HG03196 (cell line): ENCODE measurements around the gene NLK.
"Not testable (repeated sequence)": the region's sequence is repeated elsewhere in the genome, so short reads cannot be mapped to it uniquely, and the experiment has no call there.

Experiments
- ATAC-seq: cut with Tn5 transposase; IDR thresholded peaks from one replicate; pipeline ENCODE4 v1.9.1; 2021; ENCODE audit not compliant: unreplicated experiment

The NLK gene

DNA sequence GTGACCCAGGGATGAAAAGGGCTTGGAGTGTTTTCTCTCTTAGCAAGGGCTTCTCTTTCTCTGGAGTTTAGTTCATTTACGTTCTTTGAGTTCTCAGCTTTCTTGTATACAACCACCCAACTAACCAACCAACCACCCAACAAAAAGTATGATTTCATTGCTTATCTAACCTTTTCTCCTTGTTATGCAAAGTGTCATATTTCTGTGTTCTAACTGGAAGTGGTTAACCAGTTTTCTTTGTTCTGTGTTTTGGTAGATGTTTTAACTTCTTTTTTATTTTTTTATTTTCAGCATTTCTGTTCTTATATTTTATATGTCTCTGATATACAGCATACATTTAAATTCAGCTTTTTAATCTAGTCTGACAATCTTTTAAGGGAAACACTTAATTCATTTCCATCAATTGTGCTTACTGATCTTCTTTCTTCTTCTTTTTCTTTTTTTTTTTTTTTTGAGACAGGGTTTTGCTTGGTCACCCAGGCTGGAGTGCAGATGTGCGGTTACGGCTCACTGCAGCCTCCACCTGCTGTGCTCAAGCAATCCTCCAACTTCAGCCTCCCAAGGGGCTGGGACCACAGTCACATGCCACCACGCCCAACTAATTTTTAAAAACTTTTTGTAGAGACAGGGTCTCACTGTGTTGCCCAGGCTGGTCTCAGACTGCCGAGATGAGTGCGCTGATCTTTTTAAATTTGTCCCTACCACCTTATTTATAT is 29.6 kb downstream of the NLK start:
- ATAC-seq: no peak

DNA sequence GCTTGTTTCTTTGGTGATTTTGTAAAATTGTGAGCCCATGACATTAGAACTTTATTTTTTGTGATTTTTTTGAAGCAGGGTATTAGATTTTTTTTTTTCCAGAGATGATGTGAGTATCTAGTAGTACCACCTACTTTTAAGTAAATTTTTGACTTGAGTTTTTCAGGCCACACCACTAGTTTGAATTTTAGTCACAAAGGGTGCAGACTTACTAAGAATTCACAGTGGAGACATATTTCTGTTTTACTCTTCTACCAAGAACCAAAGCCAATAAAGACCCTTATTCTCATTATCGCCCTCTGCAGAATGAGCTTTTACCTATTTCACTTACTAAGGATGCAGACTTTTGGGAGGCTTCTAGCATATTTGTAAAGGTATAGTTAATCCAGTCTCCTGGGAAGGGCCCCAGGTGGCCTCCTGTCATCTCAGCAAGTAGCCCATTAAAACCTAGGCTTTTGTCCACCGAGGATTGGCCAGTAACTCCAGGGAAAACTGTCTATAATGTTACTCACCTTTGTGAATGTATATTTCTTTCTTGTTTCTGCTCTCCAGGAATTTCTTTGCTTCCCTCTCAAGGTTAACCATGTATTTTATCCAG is 30.6 kb downstream of the NLK start:
- no peak for ATAC-seq

DNA sequence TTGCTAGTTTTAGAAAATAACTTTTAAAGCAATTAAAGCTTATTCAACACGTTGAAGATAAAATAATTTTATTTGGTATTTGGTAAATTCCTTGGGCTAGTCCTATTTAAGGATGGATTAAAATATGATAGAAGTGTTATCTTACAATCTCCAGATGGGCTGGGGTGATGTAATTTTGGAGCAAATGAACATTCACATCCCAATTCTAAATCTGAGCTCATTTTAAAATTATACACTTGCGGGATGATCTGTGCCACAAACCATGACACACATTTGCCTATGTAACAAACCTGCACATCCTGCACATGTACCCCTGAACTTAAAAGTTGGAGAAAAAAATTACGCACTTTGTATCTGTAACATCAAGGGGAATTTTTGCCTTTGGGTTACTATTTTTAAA is 31.5 kb downstream of the NLK start:
- ATAC-seq: no peak

DNA sequence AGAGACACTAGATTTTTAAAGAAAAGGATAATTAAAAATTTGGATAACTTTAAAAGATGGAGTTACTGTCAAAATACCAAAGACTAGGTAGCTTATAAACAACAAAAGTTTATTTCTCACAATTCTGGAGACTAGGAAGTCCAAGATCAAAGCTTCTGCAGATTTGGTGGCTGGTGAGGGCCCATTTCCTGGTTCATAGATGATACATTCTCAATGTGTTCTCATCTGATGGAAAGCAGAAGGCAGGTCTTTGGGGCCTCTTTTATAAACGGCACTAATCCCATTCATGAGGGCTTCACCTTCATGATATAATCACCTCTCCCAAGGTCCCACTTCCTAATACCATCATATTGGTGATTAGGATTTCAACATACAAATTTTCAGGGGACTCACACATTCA is 33.7 kb downstream of the NLK start:
- ATAC-seq: no peak

DNA sequence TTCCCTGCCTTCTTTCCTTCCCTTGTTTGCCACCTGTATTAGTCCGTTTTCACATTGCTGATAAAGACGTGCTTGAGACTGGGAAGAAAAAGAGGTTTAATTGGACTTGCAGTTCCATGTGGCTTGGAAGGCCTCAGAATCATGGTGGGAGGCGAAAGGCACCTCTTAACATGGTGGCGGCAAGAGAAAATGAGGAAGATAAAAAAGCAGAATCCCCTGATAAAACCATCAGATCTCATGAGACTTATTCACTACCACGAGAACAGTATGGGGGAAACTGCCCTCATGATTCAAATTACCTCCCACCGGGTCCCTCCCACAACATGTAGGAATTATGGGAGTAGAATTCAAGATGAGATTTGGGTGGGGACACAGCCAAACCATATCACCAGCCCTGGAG is 34.7 kb downstream of the NLK start:
- ATAC-seq: not testable (repeated sequence)

DNA sequence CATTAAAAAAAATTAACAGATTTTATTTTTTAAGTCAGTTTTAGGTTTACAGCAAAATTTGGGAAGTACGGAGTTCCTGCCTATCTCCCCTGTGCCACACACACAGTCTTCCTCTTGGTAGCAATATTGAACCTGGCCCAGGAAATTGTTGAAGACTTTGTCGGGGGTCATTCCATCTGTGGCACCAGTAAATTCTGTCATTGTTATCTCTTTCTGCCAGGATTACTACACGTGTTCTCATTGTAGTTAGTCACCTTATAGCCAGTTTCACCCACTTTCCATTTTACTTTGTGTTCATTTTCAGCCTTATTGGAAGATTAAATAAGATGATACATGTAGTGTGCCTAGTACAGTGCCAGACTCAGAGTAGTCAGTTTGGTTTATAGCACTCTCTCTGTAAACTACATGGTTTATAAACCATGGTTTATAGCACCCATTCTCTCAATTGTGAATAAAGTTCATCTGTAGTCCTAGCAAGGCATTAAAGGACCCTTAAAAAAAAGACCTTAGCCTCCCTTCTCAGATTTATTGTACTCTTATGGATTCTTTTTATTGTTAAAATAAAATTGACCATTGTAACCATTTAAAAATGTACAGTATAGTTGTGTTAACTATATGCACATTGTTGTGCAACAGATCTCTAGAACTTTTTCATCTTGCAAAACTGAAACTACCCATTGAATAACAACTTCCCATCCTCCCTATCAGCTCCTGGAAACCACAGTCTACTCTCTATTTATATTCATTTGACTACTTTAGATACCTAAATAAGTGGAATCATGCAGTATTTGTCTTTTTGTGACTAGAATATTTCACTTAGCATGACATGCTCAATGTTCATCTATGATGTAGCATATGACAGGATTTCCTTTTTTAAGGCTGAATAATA is 36.1 kb downstream of the NLK start:
- no peak for ATAC-seq

DNA sequence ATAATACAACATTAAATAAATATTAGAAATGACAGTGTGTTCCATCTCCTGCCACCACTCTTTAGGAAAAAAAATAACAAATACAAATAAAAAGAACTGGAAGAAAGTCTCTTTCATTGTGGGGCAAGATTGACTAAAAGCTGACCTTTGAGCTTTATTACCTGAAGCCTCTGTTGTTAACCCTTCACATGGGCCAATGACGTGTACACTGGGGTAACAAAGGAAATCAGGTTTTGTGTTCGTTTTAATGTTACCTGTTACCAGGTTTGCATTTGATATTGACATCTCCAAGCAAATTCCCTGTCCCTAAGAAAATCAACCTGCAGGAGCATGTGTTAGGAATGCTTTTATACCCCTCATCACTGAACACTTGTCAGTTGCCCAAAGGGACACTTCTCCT is 39.0 kb downstream of the NLK start:
- ATAC-seq: no peak

DNA sequence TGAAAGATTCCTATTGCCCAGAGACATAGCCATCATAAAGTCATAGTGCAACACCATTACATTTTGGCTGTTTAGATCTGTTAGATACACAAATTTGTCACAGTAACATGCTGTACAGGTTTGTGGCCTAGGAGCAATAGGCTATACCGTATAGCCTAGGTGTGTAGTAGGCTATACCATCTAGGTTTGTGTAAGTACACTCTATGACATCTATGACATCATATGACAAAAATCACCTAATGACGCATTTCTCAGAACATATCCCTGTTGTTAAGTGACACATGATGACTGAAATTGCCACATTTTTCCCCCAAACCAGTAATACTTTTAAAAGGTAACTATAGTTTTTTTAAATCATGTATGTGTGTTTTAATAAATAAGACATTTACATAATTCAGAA is 43.3 kb downstream of the NLK start:
- no peak for ATAC-seq

DNA sequence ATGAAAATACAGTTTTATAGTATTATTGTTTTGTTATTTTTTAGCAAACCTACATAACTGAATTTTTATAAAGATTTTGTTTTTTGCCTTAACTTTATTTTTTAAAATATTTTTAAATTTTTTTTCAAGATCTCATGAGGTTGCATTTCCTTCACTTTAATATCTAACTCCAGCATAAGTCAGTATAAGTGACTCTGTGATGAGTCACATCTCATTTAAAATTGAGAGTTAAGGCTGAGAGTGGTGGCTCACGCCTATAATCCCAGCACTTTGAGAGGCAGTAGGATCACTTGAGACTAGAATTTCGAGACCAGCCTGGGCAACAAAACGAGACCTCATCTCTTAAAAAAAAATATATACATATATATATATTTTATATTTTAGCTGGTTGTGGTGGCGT is 44.0 kb downstream of the NLK start:
- no peak for ATAC-seq

DNA sequence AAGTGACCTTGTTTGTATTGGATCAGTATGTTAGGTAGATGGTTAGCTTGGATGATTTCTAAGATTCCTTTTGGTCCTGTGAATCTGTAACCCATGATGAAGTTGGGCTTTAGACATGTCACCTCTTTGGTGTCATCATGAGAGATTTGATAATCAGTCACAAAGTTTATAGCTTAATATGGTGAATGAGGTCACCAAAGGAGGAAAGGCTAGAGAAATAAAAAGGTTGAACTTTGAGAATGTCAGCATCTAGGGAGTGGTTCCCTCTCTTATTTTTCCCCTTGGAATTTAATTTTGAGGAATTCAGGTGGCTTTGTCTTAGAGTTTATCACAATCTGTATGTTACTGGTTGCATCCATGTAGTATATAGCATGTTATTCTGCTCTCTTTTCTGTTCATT is 45.3 kb downstream of the NLK start:
- ATAC-seq: no peak

DNA sequence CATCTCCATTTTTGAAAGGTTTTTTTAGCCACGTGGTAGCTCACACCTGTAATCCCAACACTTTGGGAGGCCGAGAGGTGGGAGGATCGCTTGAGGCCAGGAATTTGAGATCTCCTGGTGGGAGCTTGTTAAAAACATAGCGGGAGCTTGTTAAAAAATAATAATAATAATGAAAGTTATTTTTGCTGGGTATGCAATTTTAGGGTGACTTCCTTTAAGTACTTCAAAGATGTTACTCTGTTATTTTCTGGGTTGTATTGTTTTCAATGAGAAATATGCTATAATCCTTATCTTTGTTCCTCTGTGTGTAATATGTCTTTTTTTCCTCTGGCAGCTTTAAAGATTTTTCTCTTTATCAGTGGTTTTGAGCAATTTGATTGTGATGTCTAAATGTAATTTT is 48.1 kb downstream of the NLK start:
- no peak for ATAC-seq

DNA sequence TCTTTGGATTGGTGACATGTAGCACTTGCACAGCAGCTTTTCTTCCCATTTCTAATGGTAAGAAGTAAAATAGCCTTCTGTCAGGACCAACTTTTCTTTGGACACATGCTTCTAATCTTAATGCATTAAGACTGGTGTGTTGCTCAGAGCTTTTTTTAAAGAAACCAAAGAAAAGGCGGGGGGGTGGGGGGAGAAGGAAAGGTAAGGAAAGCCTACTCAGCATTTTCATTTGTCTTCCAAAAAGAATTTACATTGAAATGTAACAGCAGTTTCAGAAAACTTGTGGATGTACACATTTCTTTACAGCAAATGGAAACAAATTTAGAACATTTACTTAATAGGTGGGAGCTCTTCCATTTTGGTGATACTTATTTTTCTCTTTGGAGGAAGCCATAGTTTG is 49.6 kb downstream of the NLK start:
- ATAC-seq: no peak

DNA sequence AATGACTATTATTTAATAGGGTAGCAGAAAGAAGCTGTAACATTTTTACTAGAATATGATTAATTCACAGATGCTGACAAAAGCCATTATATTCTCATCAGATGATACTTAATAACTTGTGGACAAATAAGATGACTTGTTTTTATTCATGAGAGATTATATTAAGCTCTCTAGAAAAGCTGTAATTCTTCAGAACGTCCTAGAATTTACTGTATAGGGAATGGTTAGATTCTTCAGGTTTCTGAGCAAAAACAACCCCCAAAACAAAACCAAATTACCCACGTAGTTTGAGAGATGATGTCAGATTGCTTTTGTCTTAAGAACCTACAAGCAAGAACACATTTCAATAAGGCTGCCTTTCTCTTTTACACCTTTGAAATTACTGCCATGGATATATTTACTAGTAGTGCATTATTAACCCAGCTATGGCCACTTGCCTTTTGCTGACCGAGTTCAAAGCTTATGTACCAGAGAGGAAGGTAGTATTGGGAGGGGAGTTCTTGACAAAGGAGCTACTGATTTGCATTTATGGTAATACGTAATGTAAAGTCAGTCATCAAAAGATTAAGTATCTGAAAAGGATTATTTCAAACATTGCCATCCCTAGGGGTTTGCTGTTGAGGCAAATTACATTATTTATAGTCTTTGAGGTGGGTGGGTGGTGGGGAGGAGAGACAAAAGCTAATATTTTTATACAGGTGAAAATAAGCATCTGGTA is 51.7 kb downstream of the NLK start:
- ATAC-seq: no peak

DNA sequence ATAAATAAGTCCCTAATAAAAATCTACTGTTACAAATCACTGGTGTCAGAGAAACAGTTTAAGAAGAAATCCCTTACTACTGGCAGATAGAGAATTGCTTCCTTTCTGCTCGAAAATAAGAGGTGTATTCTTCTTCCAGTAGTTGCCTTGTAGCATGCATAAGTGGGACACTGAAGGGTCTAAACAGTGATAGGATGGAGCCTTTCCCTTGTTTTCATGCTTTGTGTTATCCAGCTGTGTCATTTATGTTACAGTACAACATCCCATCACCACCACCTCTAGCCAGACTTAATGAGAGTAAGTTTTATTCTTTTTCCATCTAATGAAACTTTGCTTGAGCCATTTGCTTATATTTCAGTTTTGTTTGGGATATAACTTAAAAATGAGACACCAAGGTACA is 54.3 kb downstream of the NLK start:
- ATAC-seq: no peak

DNA sequence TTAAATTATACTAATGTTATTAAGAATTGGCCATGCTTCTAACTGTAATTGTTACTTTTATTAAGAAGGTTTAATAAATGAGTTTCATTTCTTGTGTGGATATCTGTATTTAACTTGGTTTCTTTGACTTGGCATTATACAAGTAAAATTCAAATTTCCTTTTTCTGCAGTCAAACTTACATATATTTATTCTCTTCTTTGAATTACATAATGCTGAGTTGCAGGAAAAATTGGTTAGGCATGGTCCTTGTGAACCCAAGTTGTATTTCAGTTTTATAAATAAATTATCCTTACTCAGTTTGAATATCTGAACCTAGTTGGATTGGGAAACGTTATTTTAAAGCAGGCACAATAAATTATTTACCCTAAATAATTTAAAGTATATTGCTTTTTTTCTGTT is 54.8 kb downstream of the NLK start:
- no peak for ATAC-seq

DNA sequence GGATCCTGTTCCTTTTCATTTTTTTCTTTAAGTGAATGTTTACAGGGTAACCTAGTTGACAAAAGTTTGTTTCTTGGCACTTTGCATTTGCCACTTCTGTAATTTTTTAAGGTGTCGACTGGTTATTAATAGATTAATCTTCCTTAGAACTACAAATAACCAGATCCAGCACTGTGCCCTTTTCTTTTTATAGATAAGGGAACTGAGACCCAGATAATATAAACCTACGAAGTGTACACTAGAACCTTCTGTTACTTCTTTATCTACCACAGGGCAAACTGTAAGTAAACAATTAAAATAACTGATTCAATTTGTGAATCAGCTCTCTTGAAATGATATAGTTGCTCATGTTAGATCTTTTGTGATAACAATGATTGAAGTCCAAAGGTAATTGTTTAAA is 55.4 kb downstream of the NLK start:
- no peak for ATAC-seq

DNA sequence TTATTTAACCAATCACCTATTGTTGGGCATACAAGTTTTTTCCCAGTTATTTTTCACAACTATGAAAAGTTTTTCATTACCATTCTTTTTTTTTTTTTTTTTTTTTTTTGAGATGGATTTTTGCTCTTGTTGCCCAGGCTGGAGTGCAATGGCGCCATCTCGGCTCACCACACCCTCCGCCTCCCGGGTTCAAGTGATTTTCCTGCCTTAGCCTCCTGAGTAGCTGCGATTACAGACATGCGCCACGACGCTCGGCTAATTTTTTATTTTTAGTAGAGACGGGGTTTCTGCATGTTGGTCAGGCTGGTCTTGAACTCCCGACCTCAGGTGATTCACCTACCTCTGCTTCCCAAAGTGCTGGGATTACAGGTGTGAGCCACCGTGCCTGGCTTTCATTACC is 56.1 kb downstream of the NLK start:
- ATAC-seq: not testable (repeated sequence)

DNA sequence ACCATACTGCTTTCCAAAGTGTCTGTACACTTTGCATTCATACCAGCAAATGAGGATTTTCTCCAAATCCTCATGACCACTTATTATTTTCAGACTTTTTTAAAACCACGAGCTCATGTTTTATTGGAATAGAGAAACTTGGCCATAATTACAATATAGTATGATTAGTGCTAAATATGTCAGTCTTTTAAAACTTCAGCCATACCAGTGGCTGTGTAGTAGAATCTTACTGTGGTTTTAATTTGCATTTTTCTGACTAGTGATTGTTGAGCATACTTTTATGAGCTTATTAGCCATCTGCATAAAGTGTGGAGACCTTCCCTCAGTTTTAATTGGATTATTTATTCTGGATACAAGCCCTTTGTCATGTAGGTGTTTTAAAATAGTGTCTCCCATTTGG is 57.8 kb downstream of the NLK start:
- no peak for ATAC-seq

DNA sequence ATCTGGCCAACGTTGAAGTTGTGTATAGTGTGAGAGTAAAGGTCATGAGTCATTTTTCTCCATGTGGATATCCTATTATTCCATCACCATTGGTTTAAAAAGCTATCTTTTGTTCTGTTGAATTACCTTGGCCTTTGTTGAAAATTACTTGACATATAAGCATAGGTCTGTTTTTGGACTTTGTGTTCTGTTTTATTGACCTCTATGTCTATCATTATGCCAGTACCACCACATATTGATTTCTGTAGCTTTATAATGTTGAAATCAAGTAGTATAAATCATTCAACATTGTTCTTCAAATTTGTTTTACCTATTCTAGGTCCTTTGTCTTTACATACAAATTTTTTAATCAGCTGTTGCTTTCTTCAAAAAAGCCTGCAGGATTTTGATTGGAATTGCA is 58.5 kb downstream of the NLK start:
- ATAC-seq: no peak

DNA sequence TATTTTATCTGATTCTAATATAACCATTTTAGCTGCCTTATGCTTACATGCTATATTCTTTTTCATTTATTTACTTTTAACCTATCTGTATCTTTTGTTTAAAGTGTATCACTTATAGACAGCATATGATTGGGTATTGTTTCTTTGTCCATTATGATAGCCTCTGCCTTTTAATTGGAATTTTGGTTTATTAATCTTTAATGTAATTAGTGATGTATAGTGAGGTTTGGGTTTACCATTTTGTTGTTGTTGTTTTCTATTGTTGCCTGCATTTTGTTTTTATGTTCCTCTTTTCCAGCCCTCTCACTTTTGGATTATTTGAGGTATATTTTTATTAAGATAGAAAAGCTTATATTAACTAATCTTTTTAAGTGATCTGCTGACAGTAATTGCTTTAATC is 59.4 kb downstream of the NLK start:
- ATAC-seq: no peak

DNA sequence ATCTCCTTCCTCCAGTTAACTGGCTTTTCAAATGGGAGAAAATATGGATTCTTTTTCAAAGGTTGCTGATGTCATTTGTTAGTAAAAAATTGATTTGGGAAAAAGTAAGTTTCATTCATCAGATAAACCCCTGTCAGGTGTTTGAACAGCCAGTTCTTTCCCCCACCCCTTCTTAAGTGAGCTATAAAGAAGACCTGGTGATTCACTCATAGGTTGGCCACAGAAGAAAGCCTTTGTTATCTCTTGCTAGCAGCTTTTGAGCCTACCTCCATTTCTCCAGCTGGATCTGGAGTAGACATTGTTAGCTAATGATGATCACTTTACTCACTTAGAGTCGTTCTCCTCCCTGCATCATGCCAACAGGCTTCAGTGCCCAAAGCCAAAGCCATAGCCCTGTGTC is 63.0 kb downstream of the NLK start:
- ATAC-seq: no peak

DNA sequence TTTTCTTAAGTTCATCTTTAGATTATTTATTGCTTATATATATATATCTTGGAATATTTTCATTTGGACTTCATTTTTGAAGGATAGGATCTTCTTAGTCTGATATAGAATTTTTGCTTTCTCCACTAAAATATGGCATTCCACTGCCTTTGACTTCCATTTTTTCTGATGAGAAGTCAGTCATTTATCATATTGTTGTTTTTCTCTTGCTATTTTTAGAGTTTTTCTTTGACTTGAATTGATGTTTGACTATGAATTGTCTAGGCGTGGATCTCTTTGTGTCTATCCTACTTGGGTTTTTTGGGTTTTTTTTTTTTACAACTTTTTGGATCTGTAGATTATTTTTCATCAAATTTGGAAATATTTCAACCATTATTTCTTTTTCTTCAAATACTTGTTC is 67.7 kb downstream of the NLK start:
- ATAC-seq: no peak
